H1 (cell line): ENCODE data around the gene PABPC1L. TPM values are rescaled to one million over a fixed set of nuclear protein-coding genes. Genes with fewer than 3 reads are reported as not detected.

Experiments used
- ASH2L ChIP-seq: fragments of 200-600, 300-600 bp; sonication (generic); IDR thresholded peaks from one replicate; pipeline ENCODE4 v1.7.1; 2017; ENCODE audit warnings: low read length
- CBX8 ChIP-seq: fragments of 300-800, 300-1000 bp; sonication (generic); IDR thresholded peaks from 2 replicates; pipeline ENCODE4 v1.7.1; 2016; ENCODE audit warnings: low read depth, low read length, borderline replicate concordance
- CREB1 ChIP-seq: IDR thresholded peaks from 2 replicates; pipeline ENCODE4 v1.6.1; 2012; ENCODE audit warnings: inconsistent platforms
- GABPA ChIP-seq: IDR thresholded peaks from 2 replicates; pipeline ENCODE4 v1.6.1; 2011; ENCODE audit warnings: mild to moderate bottlenecking, low read length, moderate library complexity, borderline replicate concordance; ENCODE audit not compliant: insufficient read depth
- MAX ChIP-seq: IDR thresholded peaks from 2 replicates; pipeline ENCODE4 v1.6.1; 2012; ENCODE audit warnings: inconsistent platforms
- RFX5 ChIP-seq: IDR thresholded peaks from 2 replicates; pipeline ENCODE4 v1.6.1; 2011; ENCODE audit warnings: low read depth, low read length, improper control_type of control experiment, borderline replicate concordance
- SAP30 ChIP-seq: fragments of 300-600 bp; sonication (generic); IDR thresholded peaks from 2 replicates; pipeline ENCODE4 v1.7.1; 2012; ENCODE audit warnings: low read length, moderate library complexity, mild to moderate bottlenecking, inconsistent platforms; ENCODE audit not compliant: insufficient read depth, insufficient replicate concordance
- SIRT6 ChIP-seq: IDR thresholded peaks from one replicate; pipeline ENCODE4 v1.7.1; 2012; ENCODE audit warnings: low read length, inconsistent platforms
- SP1 ChIP-seq: IDR thresholded peaks from 2 replicates; pipeline ENCODE4 v1.6.1; 2011; ENCODE audit warnings: low read depth, low read length
- polyA plus RNA-seq, 7 experiments: library from polyadenylated mRNA; depleted of rRNA in 3 of 7; stranded (reverse) in 5 of 7; unstranded in 2 of 7; fragments of >200 nt in 5 of 7; fragments of 200-250 nt in 2 of 7; gene quantifications; 1 replicate in 5 of 7; 2 replicates in 1 of 7; 4 replicates in 1 of 7; pipeline versions ENCODE4 v1.2.1 to v1.2.3, GENCODE V29; 2011 to 2013; ENCODE audit warnings: missing spikeins in 2 of 7, mixed read lengths in 2 of 7
- total RNA-seq: library from RNA; stranded (reverse); fragmentation: NEBNext Ultra II Directional; extraction: Animal tissue kit (Norgen Biotek cat#: 25700); gene quantifications from 2 replicates; pipeline ENCODE4 v1.2.1, GENCODE V29; 2021
- TF ChIP-seq, protein P1 (sequence below): fragments of 300-600 bp; sonication (generic); IDR thresholded peaks from 2 replicates; pipeline ENCODE4 v1.7.1; 2012; ENCODE audit warnings: low read length, moderate library complexity, mild to moderate bottlenecking, inconsistent platforms; ENCODE audit not compliant: insufficient replicate concordance

Gene PABPC1L
- total and polyA plus RNA-seq, 2 of the 8 experiments (the other 6 are each of a cell fraction or from before 2014, with no cell fraction given) = 61.1 to 108 TPM

- TF ChIP-seq, protein P1, sequence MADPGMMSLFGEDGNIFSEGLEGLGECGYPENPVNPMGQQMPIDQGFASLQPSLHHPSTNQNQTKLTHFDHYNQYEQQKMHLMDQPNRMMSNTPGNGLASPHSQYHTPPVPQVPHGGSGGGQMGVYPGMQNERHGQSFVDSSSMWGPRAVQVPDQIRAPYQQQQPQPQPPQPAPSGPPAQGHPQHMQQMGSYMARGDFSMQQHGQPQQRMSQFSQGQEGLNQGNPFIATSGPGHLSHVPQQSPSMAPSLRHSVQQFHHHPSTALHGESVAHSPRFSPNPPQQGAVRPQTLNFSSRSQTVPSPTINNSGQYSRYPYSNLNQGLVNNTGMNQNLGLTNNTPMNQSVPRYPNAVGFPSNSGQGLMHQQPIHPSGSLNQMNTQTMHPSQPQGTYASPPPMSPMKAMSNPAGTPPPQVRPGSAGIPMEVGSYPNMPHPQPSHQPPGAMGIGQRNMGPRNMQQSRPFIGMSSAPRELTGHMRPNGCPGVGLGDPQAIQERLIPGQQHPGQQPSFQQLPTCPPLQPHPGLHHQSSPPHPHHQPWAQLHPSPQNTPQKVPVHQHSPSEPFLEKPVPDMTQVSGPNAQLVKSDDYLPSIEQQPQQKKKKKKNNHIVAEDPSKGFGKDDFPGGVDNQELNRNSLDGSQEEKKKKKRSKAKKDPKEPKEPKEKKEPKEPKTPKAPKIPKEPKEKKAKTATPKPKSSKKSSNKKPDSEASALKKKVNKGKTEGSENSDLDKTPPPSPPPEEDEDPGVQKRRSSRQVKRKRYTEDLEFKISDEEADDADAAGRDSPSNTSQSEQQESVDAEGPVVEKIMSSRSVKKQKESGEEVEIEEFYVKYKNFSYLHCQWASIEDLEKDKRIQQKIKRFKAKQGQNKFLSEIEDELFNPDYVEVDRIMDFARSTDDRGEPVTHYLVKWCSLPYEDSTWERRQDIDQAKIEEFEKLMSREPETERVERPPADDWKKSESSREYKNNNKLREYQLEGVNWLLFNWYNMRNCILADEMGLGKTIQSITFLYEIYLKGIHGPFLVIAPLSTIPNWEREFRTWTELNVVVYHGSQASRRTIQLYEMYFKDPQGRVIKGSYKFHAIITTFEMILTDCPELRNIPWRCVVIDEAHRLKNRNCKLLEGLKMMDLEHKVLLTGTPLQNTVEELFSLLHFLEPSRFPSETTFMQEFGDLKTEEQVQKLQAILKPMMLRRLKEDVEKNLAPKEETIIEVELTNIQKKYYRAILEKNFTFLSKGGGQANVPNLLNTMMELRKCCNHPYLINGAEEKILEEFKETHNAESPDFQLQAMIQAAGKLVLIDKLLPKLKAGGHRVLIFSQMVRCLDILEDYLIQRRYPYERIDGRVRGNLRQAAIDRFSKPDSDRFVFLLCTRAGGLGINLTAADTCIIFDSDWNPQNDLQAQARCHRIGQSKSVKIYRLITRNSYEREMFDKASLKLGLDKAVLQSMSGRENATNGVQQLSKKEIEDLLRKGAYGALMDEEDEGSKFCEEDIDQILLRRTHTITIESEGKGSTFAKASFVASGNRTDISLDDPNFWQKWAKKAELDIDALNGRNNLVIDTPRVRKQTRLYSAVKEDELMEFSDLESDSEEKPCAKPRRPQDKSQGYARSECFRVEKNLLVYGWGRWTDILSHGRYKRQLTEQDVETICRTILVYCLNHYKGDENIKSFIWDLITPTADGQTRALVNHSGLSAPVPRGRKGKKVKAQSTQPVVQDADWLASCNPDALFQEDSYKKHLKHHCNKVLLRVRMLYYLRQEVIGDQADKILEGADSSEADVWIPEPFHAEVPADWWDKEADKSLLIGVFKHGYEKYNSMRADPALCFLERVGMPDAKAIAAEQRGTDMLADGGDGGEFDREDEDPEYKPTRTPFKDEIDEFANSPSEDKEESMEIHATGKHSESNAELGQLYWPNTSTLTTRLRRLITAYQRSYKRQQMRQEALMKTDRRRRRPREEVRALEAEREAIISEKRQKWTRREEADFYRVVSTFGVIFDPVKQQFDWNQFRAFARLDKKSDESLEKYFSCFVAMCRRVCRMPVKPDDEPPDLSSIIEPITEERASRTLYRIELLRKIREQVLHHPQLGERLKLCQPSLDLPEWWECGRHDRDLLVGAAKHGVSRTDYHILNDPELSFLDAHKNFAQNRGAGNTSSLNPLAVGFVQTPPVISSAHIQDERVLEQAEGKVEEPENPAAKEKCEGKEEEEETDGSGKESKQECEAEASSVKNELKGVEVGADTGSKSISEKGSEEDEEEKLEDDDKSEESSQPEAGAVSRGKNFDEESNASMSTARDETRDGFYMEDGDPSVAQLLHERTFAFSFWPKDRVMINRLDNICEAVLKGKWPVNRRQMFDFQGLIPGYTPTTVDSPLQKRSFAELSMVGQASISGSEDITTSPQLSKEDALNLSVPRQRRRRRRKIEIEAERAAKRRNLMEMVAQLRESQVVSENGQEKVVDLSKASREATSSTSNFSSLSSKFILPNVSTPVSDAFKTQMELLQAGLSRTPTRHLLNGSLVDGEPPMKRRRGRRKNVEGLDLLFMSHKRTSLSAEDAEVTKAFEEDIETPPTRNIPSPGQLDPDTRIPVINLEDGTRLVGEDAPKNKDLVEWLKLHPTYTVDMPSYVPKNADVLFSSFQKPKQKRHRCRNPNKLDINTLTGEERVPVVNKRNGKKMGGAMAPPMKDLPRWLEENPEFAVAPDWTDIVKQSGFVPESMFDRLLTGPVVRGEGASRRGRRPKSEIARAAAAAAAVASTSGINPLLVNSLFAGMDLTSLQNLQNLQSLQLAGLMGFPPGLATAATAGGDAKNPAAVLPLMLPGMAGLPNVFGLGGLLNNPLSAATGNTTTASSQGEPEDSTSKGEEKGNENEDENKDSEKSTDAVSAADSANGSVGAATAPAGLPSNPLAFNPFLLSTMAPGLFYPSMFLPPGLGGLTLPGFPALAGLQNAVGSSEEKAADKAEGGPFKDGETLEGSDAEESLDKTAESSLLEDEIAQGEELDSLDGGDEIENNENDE = no peak
- TF ChIP-seq CREB1 (no peak; the same call in 1 of the 2 replicates), MAX (peak; percentile 49), GABPA (no peak), ASH2L (peak; percentile 34), SIRT6 (no peak), SAP30 (no peak), CBX8 (no peak), RFX5 (no peak), SP1 (no peak)
Measured at GRCh38 chr20:44909872-44910689, at the start of gene PABPC1L (continued).
